Mesodermal cell (in vitro differentiated cells): ENCODE data around the gene SART1.
"Not testable (repeated sequence)": the region's sequence is repeated elsewhere in the genome, so short reads cannot be mapped to it uniquely, and the experiment has no call there.

Source experiments
- H3K27ac ChIP-seq: 2 replicates; pipeline ENCODE4 v1.7.0; 2013; ENCODE audit warnings: mild to moderate bottlenecking, low read depth, low read length, moderate library complexity; ENCODE audit not compliant: severe bottlenecking
- H3K36me3 ChIP-seq: 2 replicates; pipeline ENCODE4 v1.7.1; 2013; ENCODE audit warnings: mild to moderate bottlenecking, low read length, moderate library complexity; ENCODE audit not compliant: control insufficient read depth, insufficient read depth
- H3K4me1 ChIP-seq: one replicate; pipeline ENCODE4 v1.7.1; 2013; ENCODE audit warnings: mild to moderate bottlenecking, low read length; ENCODE audit not compliant: insufficient read depth, control insufficient read depth, poor library complexity, severe bottlenecking
- H3K4me3 ChIP-seq: 2 replicates; pipeline ENCODE4 v1.7.0; 2013; ENCODE audit warnings: low read length, control low read depth, mild to moderate bottlenecking; ENCODE audit not compliant: insufficient read depth, poor library complexity, severe bottlenecking; ENCODE audit errors: extremely low read depth
- H3K9me3 ChIP-seq: 2 replicates; pipeline ENCODE4 v1.7.1; 2013; ENCODE audit warnings: mild to moderate bottlenecking, low read length, moderate library complexity; ENCODE audit not compliant: control insufficient read depth
- WGBS, 2 experiments: methylation state at CpG; one replicate each; pipeline ENCODE4 v1.1.5; 2013; ENCODE audit warnings: missing lambda C conversion rate in 2 of 2; ENCODE audit not compliant: insufficient coverage in 2 of 2; 5-methylcytosine and 5-hydroxymethylcytosine counted together

SART1 gene

GRCh38 chr11:65950711-65951110, 10.8 kb upstream of the SART1 start:
- H3K36me3 ChIP-seq, H3K9me3 ChIP-seq, H3K27ac ChIP-seq, H3K4me3 ChIP-seq, H3K4me1 ChIP-seq: not testable (repeated sequence)
- 100% methylated on average over 2 to 4 of the region's 5 CpGs for WGBS, 2 experiments

GRCh38 chr11:65951641-65952040, 9.9 kb upstream of the SART1 start:
- WGBS, 2 experiments: 73% methylated on average over 2 of the region's 3 CpGs; no CpG with 5 or more reads in 1 of the 2 experiments
- H3K9me3 ChIP-seq, H3K4me3 ChIP-seq, H3K27ac ChIP-seq, H3K4me1 ChIP-seq, H3K36me3 ChIP-seq: not testable (repeated sequence)

- Histone ChIP-seq H3K4me1 (no peaks in the 10 kb centered on the region), H3K9me3 (no peaks in the 10 kb centered on the region), H3K4me3 (no peak overlapping the region), H3K36me3 (no peaks in the 10 kb centered on the region), H3K27ac (no peak overlapping the region)
- 90 to 93% methylated on average over 3 to 6 of the region's 6 CpGs for WGBS, 2 experiments
Measured at GRCh38 chr11:65952052-65952521, 9.4 kb upstream of the SART1 start.

GRCh38 chr11:65953471-65953870, 8.1 kb upstream of the SART1 start:
- no peaks in the 10 kb centered on the region for H3K4me1 ChIP-seq
- WGBS, 2 experiments: 88 to 95% methylated on average over 8 to 14 of the region's 20 CpGs
- no peak overlapping the region for H3K4me3 ChIP-seq
- H3K27ac ChIP-seq: no peak overlapping the region
- no peaks in the 10 kb centered on the region for H3K36me3 ChIP-seq
- H3K9me3 ChIP-seq: no peaks in the 10 kb centered on the region

- Histone ChIP-seq H3K4me3 (no peak overlapping the region), H3K9me3 (no peaks in the 10 kb centered on the region), H3K4me1 (no peaks in the 10 kb centered on the region), H3K27ac (no peak overlapping the region), H3K36me3 (no peaks in the 10 kb centered on the region)
- 79 to 88% methylated on average over 3 to 6 of the region's 8 CpGs for WGBS, 2 experiments
Measured at GRCh38 chr11:65954771-65955170, 6.8 kb upstream of the SART1 start.

GRCh38 chr11:65958291-65958690, 3.2 kb upstream of the SART1 start:
- peaks cover 5% of the 10 kb centered on the region for H3K4me1 ChIP-seq
- H3K9me3 ChIP-seq: no peaks in the 10 kb centered on the region
- H3K27ac ChIP-seq: no peak overlapping the region
- WGBS, 2 experiments: 75 to 100% methylated on average over 1 of the region's 4 CpGs
- no peaks in the 10 kb centered on the region for H3K36me3 ChIP-seq
- no peak overlapping the region for H3K4me3 ChIP-seq

- Histone ChIP-seq H3K4me3 (no peak overlapping the region), H3K36me3 (peaks cover 4% of the 10 kb centered on the region), H3K27ac (no peak overlapping the region), H3K4me1 (peaks cover 5% of the 10 kb centered on the region), H3K9me3 (no peaks in the 10 kb centered on the region)
- 81 to 92% methylated on average over 16 to 17 of the region's 17 CpGs for WGBS, 2 experiments
Measured at GRCh38 chr11:65958774-65959420, 2.6 kb upstream of the SART1 start.

- peak overlapping the region; percentile 94 for H3K27ac ChIP-seq
- H3K36me3 ChIP-seq: peaks cover 23% of the 10 kb centered on the region
- no peaks in the 10 kb centered on the region for H3K9me3 ChIP-seq
- WGBS, 2 experiments: 64 to 71% methylated on average over 10 to 12 of the region's 16 CpGs
- peaks cover 5% of the 10 kb centered on the region for H3K4me1 ChIP-seq
- peak overlapping the region; percentile 86 for H3K4me3 ChIP-seq
Measured at GRCh38 chr11:65960824-65961266, 689 bp upstream of the SART1 start.

- no peaks in the 10 kb centered on the region for H3K9me3 ChIP-seq
- peaks cover 5% of the 10 kb centered on the region for H3K4me1 ChIP-seq
- H3K27ac ChIP-seq: no peak overlapping the region
- peaks cover 36% of the 10 kb centered on the region for H3K36me3 ChIP-seq
- H3K4me3 ChIP-seq: peak overlapping the region; percentile 86
- WGBS, 2 experiments: 8 to 11% methylated on average over 6 to 12 of the region's 13 CpGs
Measured at GRCh38 chr11:65962141-65962564, 619 bp downstream of the SART1 start.

- WGBS, 2 experiments: 81 to 94% methylated on average over 6 to 7 of the region's 10 CpGs
- Histone ChIP-seq H3K9me3 (no peaks in the 10 kb centered on the region), H3K4me1 (peaks cover 5% of the 10 kb centered on the region), H3K36me3 (peaks cover 64% of the 10 kb centered on the region), H3K4me3 (no peak overlapping the region), H3K27ac (no peak overlapping the region)
Measured at GRCh38 chr11:65964906-65965305, 3.4 kb downstream of the SART1 start.

GRCh38 chr11:65965986-65966762, 4.6 kb downstream of the SART1 start:
- 98 to 99% methylated on average over 34 of the region's 36 CpGs for WGBS, 2 experiments
- peaks cover 70% of the 10 kb centered on the region for H3K36me3 ChIP-seq

More at GRCh38 chr11:65965986-65966762, 4.6 kb downstream of the SART1 start:
- Histone ChIP-seq H3K9me3 (no peaks in the 10 kb centered on the region), H3K4me1 (peaks cover 5% of the 10 kb centered on the region), H3K4me3 (no peak overlapping the region), H3K27ac (no peak overlapping the region)
